DND-41 (cell line): Measurements from ENCODE around the gene EVC2.

ENCODE experiments used
- EZH2 ChIP-seq: IDR thresholded peaks from 3 replicates; pipeline ENCODE4 v1.6.1; 2012; ENCODE audit warnings: borderline replicate concordance, low read depth, mild to moderate bottlenecking, moderate library complexity, low read length, inconsistent platforms; ENCODE audit not compliant: severe bottlenecking
- TF ChIP-seq, protein P1 (sequence below): IDR thresholded peaks from 2 replicates; pipeline ENCODE4 v1.5.1; 2012; ENCODE audit warnings: borderline replicate concordance, low read length, moderate library complexity, mild to moderate bottlenecking; ENCODE audit not compliant: poor library complexity, severe bottlenecking; ENCODE audit errors: extremely low read depth

DNA sequence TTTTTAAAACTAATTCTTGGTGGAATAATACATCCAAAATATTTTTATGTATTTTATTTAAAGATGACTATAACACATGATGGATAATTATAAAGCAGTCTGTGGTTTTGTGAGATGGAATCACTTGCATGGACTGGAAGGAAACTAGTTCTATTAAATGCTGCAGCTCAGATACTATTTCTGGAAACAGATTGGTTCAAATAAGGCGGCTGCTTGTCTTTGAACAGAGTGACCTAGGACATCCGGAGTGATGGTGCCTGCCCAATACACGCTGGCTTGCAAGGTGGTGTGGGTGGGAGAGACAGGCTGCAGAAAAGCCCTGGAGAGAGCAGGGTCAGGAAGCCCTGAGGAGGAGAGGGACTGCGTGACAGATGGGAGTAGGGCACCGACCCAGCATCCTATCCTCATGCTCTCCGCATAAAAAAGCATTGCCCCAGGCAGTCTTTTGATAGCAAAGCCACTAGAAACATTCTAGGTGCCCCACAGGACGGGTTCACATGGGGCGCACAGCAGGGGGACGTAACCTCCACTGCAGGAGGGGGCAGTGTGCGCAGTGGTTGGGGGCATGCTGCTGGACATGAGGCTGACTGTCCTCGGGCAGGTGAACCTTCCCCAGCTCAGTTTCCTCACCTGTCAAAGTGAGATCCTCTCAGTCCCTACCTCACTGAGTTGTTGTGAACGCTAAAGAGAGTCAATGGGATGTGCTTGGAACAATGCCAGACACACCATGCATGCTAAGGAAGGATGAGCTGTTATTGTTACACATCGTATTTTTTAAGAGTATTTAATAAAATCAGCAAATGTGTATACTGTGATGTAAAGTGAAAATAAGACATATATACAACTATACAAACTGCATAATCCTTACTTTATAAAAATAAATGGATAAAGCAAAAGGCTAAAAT is 71.3 kb downstream of the EVC2 start:
- TF ChIP-seq, protein P1, sequence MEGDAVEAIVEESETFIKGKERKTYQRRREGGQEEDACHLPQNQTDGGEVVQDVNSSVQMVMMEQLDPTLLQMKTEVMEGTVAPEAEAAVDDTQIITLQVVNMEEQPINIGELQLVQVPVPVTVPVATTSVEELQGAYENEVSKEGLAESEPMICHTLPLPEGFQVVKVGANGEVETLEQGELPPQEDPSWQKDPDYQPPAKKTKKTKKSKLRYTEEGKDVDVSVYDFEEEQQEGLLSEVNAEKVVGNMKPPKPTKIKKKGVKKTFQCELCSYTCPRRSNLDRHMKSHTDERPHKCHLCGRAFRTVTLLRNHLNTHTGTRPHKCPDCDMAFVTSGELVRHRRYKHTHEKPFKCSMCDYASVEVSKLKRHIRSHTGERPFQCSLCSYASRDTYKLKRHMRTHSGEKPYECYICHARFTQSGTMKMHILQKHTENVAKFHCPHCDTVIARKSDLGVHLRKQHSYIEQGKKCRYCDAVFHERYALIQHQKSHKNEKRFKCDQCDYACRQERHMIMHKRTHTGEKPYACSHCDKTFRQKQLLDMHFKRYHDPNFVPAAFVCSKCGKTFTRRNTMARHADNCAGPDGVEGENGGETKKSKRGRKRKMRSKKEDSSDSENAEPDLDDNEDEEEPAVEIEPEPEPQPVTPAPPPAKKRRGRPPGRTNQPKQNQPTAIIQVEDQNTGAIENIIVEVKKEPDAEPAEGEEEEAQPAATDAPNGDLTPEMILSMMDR = no peak
- no peak for TF ChIP-seq EZH2
